H1 (cell line): ENCODE measurements around the gene TMEM181. TPM values are rescaled to one million over a fixed set of nuclear protein-coding genes. Genes with fewer than 3 reads are reported as not detected.

Source experiments
- CEBPB ChIP-seq: IDR thresholded peaks from 2 replicates; pipeline ENCODE4 v1.6.1; 2012; ENCODE audit warnings: low read depth, low read length
- RBBP5 ChIP-seq: IDR thresholded peaks from 2 replicates; pipeline ENCODE4 v1.7.1; 2012; ENCODE audit warnings: low read depth, mild to moderate bottlenecking, inconsistent platforms, low read length, moderate library complexity, borderline replicate concordance
- RNF2 ChIP-seq: fragments of 200-900, 300-1000 bp; sonication (generic); IDR thresholded peaks from 2 replicates; pipeline ENCODE4 v1.7.1; 2016; ENCODE audit warnings: borderline replicate concordance, low read depth, mild to moderate bottlenecking, antibody characterized with exemption, low read length; ENCODE audit not compliant: poor library complexity, severe bottlenecking; ENCODE audit errors: missing control alignments
- polyA plus RNA-seq, 7 experiments: library from polyadenylated mRNA; depleted of rRNA in 3 of 7; stranded (reverse) in 5 of 7; unstranded in 2 of 7; fragments of >200 nt in 5 of 7; fragments of 200-250 nt in 2 of 7; gene quantifications; 1 replicate in 5 of 7; 2 replicates in 1 of 7; 4 replicates in 1 of 7; pipeline versions ENCODE4 v1.2.1 to v1.2.3, GENCODE V29; 2011 to 2013; ENCODE audit warnings: missing spikeins in 2 of 7, mixed read lengths in 2 of 7
- total RNA-seq: library from RNA; stranded (reverse); fragmentation: NEBNext Ultra II Directional; extraction: Animal tissue kit (Norgen Biotek cat#: 25700); gene quantifications from 2 replicates; pipeline ENCODE4 v1.2.1, GENCODE V29; 2021

TMEM181 gene
- total and polyA plus RNA-seq, 2 of the 8 experiments (the other 6 are each of a cell fraction or from before 2014, with no cell fraction given) = 8.6 to 19.0 TPM

DNA sequence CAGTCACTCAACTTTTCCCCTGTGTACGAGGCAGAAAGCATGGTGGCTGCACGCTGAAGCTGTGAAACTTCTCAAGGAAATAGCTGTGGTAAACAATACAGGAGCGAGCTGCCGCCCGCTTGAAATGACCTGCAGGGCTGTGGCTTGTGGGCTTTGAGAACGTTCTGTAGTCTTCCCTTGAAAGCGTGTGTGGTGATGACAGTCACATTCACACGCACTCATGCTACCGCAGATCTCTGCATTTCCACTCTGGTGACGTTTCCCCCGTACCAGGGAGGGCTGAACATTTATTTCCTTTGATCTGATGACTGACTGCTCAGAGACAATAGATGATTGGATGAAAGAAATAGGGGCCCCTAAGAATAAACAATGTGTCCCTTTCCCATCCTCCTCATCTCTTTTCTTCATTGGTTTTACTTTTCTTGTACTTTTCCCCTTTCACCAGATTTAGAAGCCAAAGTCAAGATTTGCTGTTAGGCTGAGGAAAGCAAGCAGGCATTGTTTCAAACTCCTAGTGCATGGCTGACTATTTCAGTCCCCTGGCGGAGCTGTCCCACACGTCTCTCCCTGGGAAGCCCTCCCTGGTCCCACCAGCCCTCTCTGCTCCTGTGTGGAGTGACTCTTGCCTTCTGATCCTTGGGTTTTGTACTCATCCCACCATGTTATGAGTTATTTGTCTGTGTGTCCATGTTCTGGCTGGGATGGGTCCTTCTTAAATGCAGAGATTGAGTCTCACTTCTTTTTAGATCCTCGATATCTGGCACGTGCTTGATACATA lies 93.9 kb downstream of the TMEM181 start (continued):
- TF ChIP-seq RBBP5 (no peak), RNF2 (no peak), CEBPB (no peak)
